Skeletal muscle satellite cell (primary cell): ENCODE measurements around the gene PLCB1.
"Not testable (repeated sequence)": the region's sequence is repeated elsewhere in the genome, so short reads cannot be mapped to it uniquely, and the experiment has no call there.

ENCODE experiments used
- H3K27me3 ChIP-seq: 2 replicates; pipeline ENCODE4 v1.7.0; 2013; ENCODE audit warnings: low read length; ENCODE audit not compliant: control insufficient read depth, insufficient read depth
- H3K36me3 ChIP-seq: 2 replicates; pipeline ENCODE4 v1.7.0; 2013; ENCODE audit warnings: mild to moderate bottlenecking, control low read depth, low read length; ENCODE audit not compliant: insufficient read depth
- H3K4me1 ChIP-seq: 2 replicates; pipeline ENCODE4 v1.7.0; 2013; ENCODE audit warnings: low read length; ENCODE audit not compliant: control insufficient read depth, insufficient read depth
- H3K4me2 ChIP-seq: 2 replicates; pipeline ENCODE4 v1.7.0; 2013; ENCODE audit warnings: mild to moderate bottlenecking, low read length
- H3K4me3 ChIP-seq: 2 replicates; pipeline ENCODE4 v1.7.0; 2013; ENCODE audit warnings: low read length
- H3K9ac ChIP-seq: 2 replicates; pipeline ENCODE4 v1.7.0; 2013; ENCODE audit warnings: mild to moderate bottlenecking, low read depth, low read length, moderate library complexity
- H3K9me3 ChIP-seq: replicated peaks from 2 replicates; pipeline ENCODE4 v1.7.0; 2013; ENCODE audit warnings: mild to moderate bottlenecking, control low read depth, low read length

PLCB1 gene

GRCh38 chr20:8151372-8151771 is 19.3 kb downstream of the PLCB1 start:
- Histone ChIP-seq H3K27me3 (no peaks in the 10 kb centered on the region), H3K4me1 (peaks cover 73% of the 10 kb centered on the region), H3K4me3 (no peak overlapping the region), H3K36me3 (no peaks in the 10 kb centered on the region), H3K9me3 (no peaks in the 10 kb centered on the region), H3K4me2 (no peak overlapping the region), H3K9ac (no peak overlapping the region)

DNA sequence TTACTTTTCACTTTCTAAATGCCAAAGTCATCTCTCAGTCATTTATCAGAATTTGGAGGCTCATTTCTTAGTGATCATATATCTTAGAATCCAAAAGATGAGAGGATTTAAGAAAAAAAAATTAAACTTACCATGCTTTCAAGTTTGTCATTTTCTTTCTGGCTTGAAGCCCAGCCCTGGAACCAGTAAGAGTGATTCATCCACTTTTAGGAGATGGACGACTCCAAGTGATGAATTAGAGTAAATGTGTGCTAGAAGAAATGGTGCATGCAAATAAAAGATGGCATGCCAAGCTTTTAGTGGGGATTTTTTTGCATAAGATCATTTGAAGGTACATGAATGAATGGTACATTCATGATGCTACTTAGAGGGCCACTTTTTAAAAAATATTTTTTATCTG is 20.1 kb downstream of the PLCB1 start:
- Histone ChIP-seq H3K9me3 (no peaks in the 10 kb centered on the region), H3K27me3 (no peaks in the 10 kb centered on the region), H3K4me1 (peaks cover 81% of the 10 kb centered on the region), H3K4me3 (no peak overlapping the region), H3K4me2 (peak overlapping the region; percentile 45), H3K36me3 (no peaks in the 10 kb centered on the region), H3K9ac (no peak overlapping the region)

GRCh38 chr20:8152847-8153246 is 20.8 kb downstream of the PLCB1 start:
- peaks cover 84% of the 10 kb centered on the region for H3K4me1 ChIP-seq
- no peak overlapping the region for H3K4me3 ChIP-seq
- H3K9me3 ChIP-seq = no peaks in the 10 kb centered on the region
- H3K4me2 ChIP-seq = no peak overlapping the region
- no peaks in the 10 kb centered on the region for H3K27me3 ChIP-seq
- H3K36me3 ChIP-seq = no peaks in the 10 kb centered on the region
- no peak overlapping the region for H3K9ac ChIP-seq

GRCh38 chr20:8153281-8153908 is 21.3 kb downstream of the PLCB1 start:
- Histone ChIP-seq H3K27me3 (no peaks in the 10 kb centered on the region), H3K4me1 (peaks cover 78% of the 10 kb centered on the region), H3K9ac (no peak overlapping the region)

GRCh38 chr20:8154638-8155037 is 22.6 kb downstream of the PLCB1 start:
- Histone ChIP-seq H3K27me3 (no peaks in the 10 kb centered on the region), H3K9ac (peak overlapping the region; percentile 32), H3K4me2 (no peak overlapping the region), H3K9me3 (no peaks in the 10 kb centered on the region), H3K4me1 (peaks cover 69% of the 10 kb centered on the region), H3K36me3 (no peaks in the 10 kb centered on the region), H3K4me3 (no peak overlapping the region)

More at GRCh38 chr20:8153281-8153908, 21.3 kb downstream of the PLCB1 start:
- Histone ChIP-seq H3K4me2 (peak overlapping the region; percentile 21), H3K36me3 (no peaks in the 10 kb centered on the region), H3K4me3 (no peak overlapping the region), H3K9me3 (no peaks in the 10 kb centered on the region)

- Histone ChIP-seq H3K9me3 (no peaks in the 10 kb centered on the region), H3K36me3 (no peaks in the 10 kb centered on the region), H3K4me1 (peaks cover 69% of the 10 kb centered on the region), H3K9ac (peak overlapping the region; percentile 63), H3K27me3 (no peaks in the 10 kb centered on the region), H3K4me3 (no peak overlapping the region), H3K4me2 (peak overlapping the region; percentile 59)
Observed at GRCh38 chr20:8155229-8155628, 23.2 kb downstream of the PLCB1 start.

- Histone ChIP-seq H3K27me3 (no peaks in the 10 kb centered on the region), H3K4me3 (peak overlapping the region; percentile 27), H3K9me3 (no peaks in the 10 kb centered on the region), H3K9ac (peak overlapping the region; percentile 63), H3K4me2 (peak overlapping the region; percentile 59), H3K36me3 (no peaks in the 10 kb centered on the region), H3K4me1 (peaks cover 64% of the 10 kb centered on the region)
Observed at GRCh38 chr20:8155812-8156211, 23.7 kb downstream of the PLCB1 start.

GRCh38 chr20:8156235-8157079 is 24.4 kb downstream of the PLCB1 start:
- Histone ChIP-seq H3K36me3 (no peaks in the 10 kb centered on the region), H3K9ac (peak overlapping the region; percentile 63), H3K4me1 (peaks cover 61% of the 10 kb centered on the region), H3K9me3 (no peaks in the 10 kb centered on the region), H3K4me2 (peak overlapping the region; percentile 59), H3K4me3 (peak overlapping the region; percentile 27), H3K27me3 (no peaks in the 10 kb centered on the region)

DNA sequence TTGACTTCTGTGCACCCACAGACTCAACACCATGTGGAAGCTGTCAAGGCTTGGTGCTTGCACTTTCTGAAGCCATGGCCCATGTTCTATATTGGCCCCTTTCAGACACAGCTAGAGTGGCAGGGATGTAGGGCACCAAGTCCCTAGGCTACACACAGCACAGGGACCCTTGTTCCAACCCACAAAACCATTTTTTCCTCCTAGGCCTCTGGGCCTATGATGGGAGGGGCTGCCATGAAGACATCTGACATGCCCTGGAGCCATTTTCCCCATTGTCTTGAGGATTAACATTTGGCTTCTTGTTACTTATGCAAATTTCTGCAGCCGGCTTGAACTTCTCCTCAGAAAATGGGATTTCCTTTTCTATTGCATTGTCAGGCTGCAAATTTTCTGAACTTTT is 27.2 kb downstream of the PLCB1 start:
- H3K9me3 ChIP-seq, H3K4me2 ChIP-seq, H3K27me3 ChIP-seq, H3K9ac ChIP-seq, H3K36me3 ChIP-seq, H3K4me3 ChIP-seq: not testable (repeated sequence)
- H3K4me1 ChIP-seq = peaks cover 36% of the 10 kb centered on the region

DNA sequence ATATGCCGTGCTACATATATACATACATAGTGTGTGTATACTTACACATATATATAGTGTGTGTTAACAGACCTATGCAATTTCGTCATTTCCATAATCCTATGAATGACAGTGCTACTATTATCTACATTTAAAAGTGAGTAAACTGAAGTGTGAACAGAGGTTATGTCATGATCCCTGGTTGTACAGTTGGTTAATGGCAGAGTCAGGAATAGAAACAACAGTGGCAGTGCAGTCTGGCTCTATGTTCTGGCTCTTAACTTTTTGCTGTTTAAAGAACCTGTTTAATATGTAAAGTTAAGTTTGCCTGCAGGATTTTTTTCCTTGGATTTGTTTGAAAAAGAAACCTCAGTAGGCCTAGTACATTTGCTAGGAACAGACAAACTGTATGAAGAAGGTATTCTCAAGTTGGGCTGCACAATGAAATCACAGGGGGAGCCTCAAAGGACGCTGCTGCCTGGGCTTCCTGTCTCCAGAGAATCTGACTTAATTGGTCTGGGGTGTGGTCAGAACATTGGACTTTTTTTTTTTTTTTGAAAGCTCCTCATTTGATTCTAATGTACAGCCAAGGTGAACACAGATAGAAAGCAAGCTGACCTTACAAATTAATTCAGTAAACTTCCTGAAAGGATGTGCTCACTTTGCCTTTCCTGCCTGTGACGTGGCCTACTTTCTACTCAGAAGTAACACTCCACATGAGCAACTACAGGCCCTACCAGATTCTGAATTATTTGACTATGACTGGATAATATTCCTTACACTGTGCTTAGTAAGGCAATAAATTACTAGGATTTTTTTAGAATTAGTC is 29.4 kb downstream of the PLCB1 start:
- H3K4me2 ChIP-seq = no peak overlapping the region
- no peaks in the 10 kb centered on the region for H3K27me3 ChIP-seq
- H3K9ac ChIP-seq = peak overlapping the region; percentile 5
- H3K4me3 ChIP-seq = no peak overlapping the region
- no peaks in the 10 kb centered on the region for H3K9me3 ChIP-seq
- no peaks in the 10 kb centered on the region for H3K36me3 ChIP-seq
- H3K4me1 ChIP-seq = peaks cover 16% of the 10 kb centered on the region

DNA sequence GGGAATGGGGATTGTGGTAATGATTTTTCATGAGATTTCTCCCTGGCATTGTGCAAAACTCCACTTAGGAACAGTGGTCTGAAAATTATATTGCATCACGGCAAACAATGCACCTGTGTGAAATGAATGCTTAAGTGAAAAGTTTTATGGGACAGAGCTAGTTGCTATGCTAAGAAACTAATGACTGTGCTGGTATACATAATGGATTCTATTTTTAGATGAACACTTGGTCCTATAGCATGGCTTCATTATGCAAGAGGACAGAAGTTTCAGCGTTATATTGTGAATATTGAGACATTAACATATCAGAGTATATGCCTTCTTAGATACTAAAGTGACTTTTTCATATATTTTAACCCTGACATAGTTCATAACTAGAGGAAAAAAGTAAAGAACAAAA is 30.5 kb downstream of the PLCB1 start:
- no peak overlapping the region for H3K4me3 ChIP-seq
- no peaks in the 10 kb centered on the region for H3K36me3 ChIP-seq
- H3K4me1 ChIP-seq = peaks cover 5% of the 10 kb centered on the region
- no peaks in the 10 kb centered on the region for H3K27me3 ChIP-seq
- H3K4me2 ChIP-seq = no peak overlapping the region
- no peaks in the 10 kb centered on the region for H3K9me3 ChIP-seq
- no peak overlapping the region for H3K9ac ChIP-seq
